HCT116 (cell line): ENCODE measurements around the gene NANOS1. TPM values are rescaled to one million over a fixed set of nuclear protein-coding genes. Genes with fewer than 3 reads are reported as not detected.

Experiments used
- ATAC-seq: fragments of 200-7000 bp; cut with Tn5 transposase; 2 replicates; pipeline ENCODE4 v1.9.1; 2020; ENCODE audit warnings: mild to moderate bottlenecking, moderate library complexity
- BruUV-seq: library from RNA; stranded (reverse); fragments of 400-500 nt; replicated peaks from 2 replicates; lab custom pipeline; 2021; lab: Mats Ljungman, UMichigan
- CTCF ChIA-PET: fragments of 300-600 bp; sonication (Branson Sonifier 250); formaldehyde crosslinking; loops from one replicate; lab custom pipeline; 2021; ENCODE audit warnings: antibody characterized with exemption; lab: Charles Lee
- POLR2A ChIA-PET: fragments of 300-600, 350-600 bp; sonication (Branson Sonifier 250); formaldehyde crosslinking; loops from one replicate; lab custom pipeline; 2021; ENCODE audit warnings: antibody characterized with exemption; lab: Charles Lee
- RAD21 ChIA-PET, 2 experiments: fragments of 300-600 bp; sonication (Branson Sonifier 250); formaldehyde crosslinking; loops; one replicate each; lab custom pipeline; 2023; ENCODE audit warnings: low total read pairs in 2 of 2; ENCODE audit not compliant: uncharacterized antibody in 2 of 2, unreplicated experiment in 2 of 2, low non-redundant PET in 1 of 2; lab: Charles Lee
- DNase-seq: peaks from one replicate; pipeline ENCODE4 v3.0.0-alpha.2; 2010; ENCODE audit warnings: low read depth, low spot score
- H2AFZ ChIP-seq: fragments of 200-600 bp; shearing (Covaris generic), sonication (generic); 2 replicates; pipeline ENCODE4 v1.6.1; 2017; ENCODE audit warnings: low read depth, mixed run types, mixed read lengths, antibody characterized with exemption, low read length; ENCODE audit not compliant: poor library complexity, severe bottlenecking
- H3K27ac ChIP-seq: 2 replicates; pipeline ENCODE4 v1.5.1; 2012; ENCODE audit warnings: low read depth, low read length
- H3K27me3 ChIP-seq: fragments of 200-600 bp; sonication (generic); 2 replicates; pipeline ENCODE4 v1.6.1; 2016; ENCODE audit warnings: mixed run types, low read length, mixed read lengths; ENCODE audit not compliant: insufficient read depth
- H3K36me3 ChIP-seq, 2 experiments: fragments of 200-500 bp in 1 of 2; fragments of 200-600 bp in 1 of 2; sonication (Bioruptor generic) in 1 of 2; sonication (generic) in 1 of 2; 2 replicates each; pipeline versions ENCODE4 v1.5.1 to v1.6.1; 2014 to 2016; ENCODE audit warnings: low read length in 2 of 2, inconsistent platforms in 1 of 2, mixed read lengths in 1 of 2, mixed run types in 1 of 2; ENCODE audit not compliant: insufficient read depth in 2 of 2, control insufficient read depth in 1 of 2
- H3K4me1 ChIP-seq, 2 experiments: fragments of 200-600 bp in 1 of 2; sonication (generic) in 1 of 2; 2 replicates each; pipeline versions ENCODE4 v1.5.1 to v1.6.1; 2012 to 2017; ENCODE audit warnings: low read length in 2 of 2, inconsistent platforms in 1 of 2, mild to moderate bottlenecking in 1 of 2, mixed read lengths in 1 of 2, mixed run types in 1 of 2, moderate library complexity in 1 of 2; ENCODE audit not compliant: insufficient read depth in 2 of 2, control insufficient read depth in 1 of 2
- H3K4me2 ChIP-seq: fragments of 200-600 bp; sonication (generic); 2 replicates; pipeline ENCODE4 v1.6.1; 2017; ENCODE audit warnings: mixed run types, low read length, mixed read lengths
- H3K4me3 ChIP-seq, 2 experiments: fragments of 200-600 bp in 1 of 2; sonication (generic) in 1 of 2; replicated peaks in 1 of 2; 2 replicates each; pipeline ENCODE4 v1.5.1; 2011 to 2016; ENCODE audit warnings: low read length in 2 of 2, control low read depth in 1 of 2, low read depth in 1 of 2, mild to moderate bottlenecking in 1 of 2, mixed read lengths in 1 of 2, mixed run types in 1 of 2
- H3K79me2 ChIP-seq: fragments of 200-600 bp; sonication (generic); 2 replicates; pipeline ENCODE4 v1.6.1; 2017; ENCODE audit warnings: mild to moderate bottlenecking, mixed run types, low read length, moderate library complexity, mixed read lengths; ENCODE audit not compliant: insufficient read depth
- H3K9ac ChIP-seq: fragments of 200-600 bp; sonication (generic); 2 replicates; pipeline ENCODE4 v1.6.1; 2016; ENCODE audit warnings: low read length, mixed read lengths
- H3K9me2 ChIP-seq: fragments of 200-600 bp; sonication (generic), shearing (Covaris generic); 2 replicates; pipeline ENCODE4 v1.6.1; 2017; ENCODE audit warnings: mixed run types, mild to moderate bottlenecking, moderate library complexity; ENCODE audit not compliant: insufficient read depth
- H3K9me3 ChIP-seq, 2 experiments: fragments of 200-500 bp in 1 of 2; fragments of 200-600 bp in 1 of 2; sonication (Bioruptor generic) in 1 of 2; sonication (generic) in 1 of 2; 2 replicates each; pipeline ENCODE4 v1.6.1; 2014 to 2017; ENCODE audit warnings: low read length in 2 of 2, mixed read lengths in 2 of 2, inconsistent platforms in 1 of 2, low read depth in 1 of 2, mild to moderate bottlenecking in 1 of 2, mixed run types in 1 of 2, moderate library complexity in 1 of 2; ENCODE audit not compliant: control insufficient read depth in 1 of 2, insufficient read depth in 1 of 2
- H4K20me1 ChIP-seq: fragments of 200-600 bp; sonication (generic), shearing (Covaris generic); 2 replicates; pipeline ENCODE4 v1.6.1; 2017; ENCODE audit warnings: mixed run types, mild to moderate bottlenecking, moderate library complexity; ENCODE audit not compliant: insufficient read depth
- ATF3 ChIP-seq: IDR thresholded peaks from 2 replicates; pipeline ENCODE4 v1.6.1; 2012
- CBX3 ChIP-seq: IDR thresholded peaks from 2 replicates; pipeline ENCODE4 v1.6.1; 2012; ENCODE audit warnings: low read depth
- CEBPB ChIP-seq: IDR thresholded peaks from 2 replicates; pipeline ENCODE4 v1.6.1; 2012; ENCODE audit warnings: low read depth
- ELF1 ChIP-seq: IDR thresholded peaks from 2 replicates; pipeline ENCODE4 v1.6.1; 2012; ENCODE audit warnings: low read depth, borderline replicate concordance
- EZH2phosphoT487 ChIP-seq: fragments of 200-600 bp; IDR thresholded peaks from 2 replicates; pipeline ENCODE4 v1.6.1; 2018; ENCODE audit warnings: antibody characterized with exemption, borderline replicate concordance
- FOSL1 ChIP-seq: IDR thresholded peaks from 2 replicates; pipeline ENCODE4 v1.6.1; 2012; ENCODE audit warnings: low read depth
- MAX ChIP-seq: IDR thresholded peaks from 2 replicates; pipeline ENCODE4 v1.6.1; 2012
- POLR2A ChIP-seq: IDR thresholded peaks from 2 replicates; pipeline ENCODE4 v1.7.0; 2011; ENCODE audit warnings: borderline replicate concordance; ENCODE audit not compliant: insufficient read depth, insufficient read length; ENCODE audit errors: extremely low read depth
- POLR2AphosphoS5 ChIP-seq: IDR thresholded peaks from 2 replicates; pipeline ENCODE4 v1.6.1; 2011; ENCODE audit warnings: mild to moderate bottlenecking, low read depth, low read length, moderate library complexity
- RAD21 ChIP-seq: IDR thresholded peaks from 2 replicates; pipeline ENCODE4 v1.6.1; 2012; ENCODE audit warnings: low read depth, mild to moderate bottlenecking
- SIN3A ChIP-seq: IDR thresholded peaks from 2 replicates; pipeline ENCODE4 v1.6.1; 2012; ENCODE audit warnings: low read depth
- SP1 ChIP-seq: IDR thresholded peaks from 2 replicates; pipeline ENCODE4 v1.6.1; 2012; ENCODE audit warnings: low read depth
- SRF ChIP-seq: IDR thresholded peaks from 2 replicates; pipeline ENCODE4 v1.6.1; 2012; ENCODE audit warnings: low read depth
- TCF7L2 ChIP-seq: IDR thresholded peaks from 2 replicates; pipeline ENCODE4 v1.7.0; 2011; ENCODE audit warnings: borderline replicate concordance, inconsistent platforms; ENCODE audit not compliant: insufficient read depth, insufficient read length; ENCODE audit errors: extremely low read depth
- ZBTB33 ChIP-seq: IDR thresholded peaks from 2 replicates; pipeline ENCODE4 v1.6.1; 2011; ENCODE audit warnings: mild to moderate bottlenecking, low read length, moderate library complexity; ENCODE audit not compliant: insufficient replicate concordance; ENCODE audit errors: extremely low read depth
- ZFX ChIP-seq: fragments of 450-650 bp; IDR thresholded peaks from 2 replicates; pipeline ENCODE4 v1.6.1; 2017
- ZNF274 ChIP-seq: fragments of 200-500 bp; sonication (Bioruptor generic); IDR thresholded peaks from 2 replicates; pipeline ENCODE4 v1.6.1; 2014; ENCODE audit warnings: mild to moderate bottlenecking, low read depth, low read length, inconsistent platforms
- intact Hi-C: fragments of 100-400 bp; cut with micrococcal nuclease; formaldehyde crosslinking; loops from 2 replicates; pipeline ENCODE4 v1.10.0; 2022
- total RNA-seq: library from RNA; stranded (reverse); gene quantifications from one replicate; pipeline ENCODE4 v1.2.1, GENCODE V29; 2021; ENCODE audit not compliant: unreplicated experiment

NANOS1 gene
- total RNA-seq, 1 experiment from 2014 or later, result 1.5 TPM

- TF ChIP-seq EZH2phosphoT487, result no peak
- no peak for TF ChIP-seq CEBPB
- TF ChIP-seq ZFX, result peak; percentile 28; the same call in 1 of the 2 replicates
- TF ChIP-seq FOSL1, result no peak
- TF ChIP-seq SIN3A, result no peak
- 0 out of 2 replicates have a peak, but pooled peaks have one; percentile 39 for TF ChIP-seq CBX3
- no peak for TF ChIP-seq POLR2A
Observed at GRCh38 chr10:119030421-119031250, 1.1 kb downstream of the NANOS1 start (continued).

GRCh38 chr10:119031496-119032059 lies 2.1 kb downstream of the NANOS1 start:
- Histone ChIP-seq H3K4me1 (peaks cover 3 to 34% of the 10 kb centered on the region in 2 experiments; a peak in 3 of 4 replicates), H3K27ac (no peak overlapping the region; the same call in 1 of the 2 replicates), H3K9me2 (no peaks in the 10 kb centered on the region), H3K79me2 (peaks cover 33% of the 10 kb centered on the region), H3K9ac (no peak overlapping the region), H3K4me3 (no peak overlapping the region), H3K36me3 (peaks cover 29 to 39% of the 10 kb centered on the region in 2 experiments), H4K20me1 (peaks cover 32% of the 10 kb centered on the region), H3K4me2 (peak overlapping the region; percentile 76), H3K27me3 (no peaks in the 10 kb centered on the region), H3K9me3 (no peaks in the 10 kb centered on the region), H2AFZ (no peak overlapping the region)
- TF ChIP-seq TCF7L2 (no peak), MAX (no peak), POLR2AphosphoS5 (no peak), CBX3 (no peak), SRF (no peak), RAD21 (no peak), ZFX (no peak), SP1 (no peak), ATF3 (no peak), FOSL1 (no peak), ZBTB33 (no peak), ZNF274 (no peak), ELF1 (no peak)
- ChIA-PET RAD21 (no interaction called here), CTCF (interaction anchor here (0.8 to 1.3 kb wide), 2 partner anchors 9 to 463 kb away, joined by 4 read pairs; no protein-coding TSS in a partner anchor), POLR2A (no interaction called here)
- no TSS peak for BruUV-seq
- DNase-seq, result no peak
- intact Hi-C loops, result no loop called here
- no peak for ATAC-seq
